Heart left ventricle (tissue), 13 donors: ENCODE data around the gene VAPA.

Experiments used
- POLR2A ChIP-seq, 2 donors: fragments of 450-650 bp; IDR thresholded peaks; one replicate each; pipeline ENCODE4 v1.6.1; 2017; ENCODE audit warnings: antibody characterized with exemption in 2 of 2, mild to moderate bottlenecking in 2 of 2, moderate library complexity in 2 of 2
- TF ChIP-seq, protein P1 (sequence below), 12 donors: fragments of 200-600 bp; sonication (generic) in 4 of 12; IDR thresholded peaks; one replicate each; pipeline versions ENCODE4 v1.5.0 to v1.8.0; 2018 to 2022; ENCODE audit warnings: antibody characterized with exemption in 12 of 12, mild to moderate bottlenecking in 5 of 12
- donor health status: ischemic (EF 13 %, LVEDD 7.1; RV severe dilation, severe dysfunction).
- donor health status: DM: no; HTN: yes; CAD: no.
- donor health status: DM: no; HTN: no; CAD: no.
- donor health status: ischemic (EF 25% LVEDD 6.9; RV normal size, moderate dysfunction).
- donor health status: ischemic (EF 25% LVEDD 5.7; RV mildly dilated, moderate dysfunction).
- donor health status: ischemic (EF 35%, LVEDD 5.7; RV mildly dilated, moderate dysfunction).
- donor health status: nonischemic (EF 11% LVEDD 7.7; RV severe dilation, severe dysfunction).
- donor health status: DM: yes; HTN: yes; CAD: no.
- donor health status: PGD.
- donor health status: ischemic (EF 29% LVEDD 5.4; RV normal size, mild dysfunction).
- donor health status: nonischemic (EF 23%, LVEDD 6.1; RV moderate dilation, normal function).

DNA sequence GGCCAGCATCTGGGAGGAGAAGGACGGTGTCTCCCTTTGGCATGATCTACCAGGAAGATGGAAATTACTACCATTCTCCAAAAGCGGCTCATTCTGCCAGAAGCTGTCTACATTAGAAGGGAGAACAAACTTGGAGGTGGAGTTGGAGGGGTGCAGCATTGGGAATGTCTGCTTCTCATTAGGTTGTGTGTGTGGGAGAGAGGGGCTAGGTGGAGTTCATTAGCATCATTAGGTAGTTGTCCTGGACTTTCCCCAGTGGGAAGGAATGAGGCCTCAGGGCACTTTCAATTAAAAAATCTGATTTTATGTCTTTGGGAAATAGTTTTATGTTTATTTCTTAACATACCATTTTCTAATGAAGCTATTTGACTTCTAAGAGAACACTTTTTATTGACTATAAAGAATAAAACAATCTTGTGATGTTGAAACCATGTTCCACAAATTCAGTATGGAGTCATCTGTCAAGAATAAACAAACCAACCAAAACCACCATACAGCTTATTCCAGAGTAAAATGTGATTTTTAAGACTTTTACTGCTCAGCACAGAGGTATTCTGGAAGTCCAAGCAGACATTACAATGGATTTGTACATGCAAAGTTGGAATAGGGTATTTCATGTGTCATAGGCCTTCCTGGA lies 60.6 kb downstream of the VAPA start:
- TF ChIP-seq, protein P1, sequence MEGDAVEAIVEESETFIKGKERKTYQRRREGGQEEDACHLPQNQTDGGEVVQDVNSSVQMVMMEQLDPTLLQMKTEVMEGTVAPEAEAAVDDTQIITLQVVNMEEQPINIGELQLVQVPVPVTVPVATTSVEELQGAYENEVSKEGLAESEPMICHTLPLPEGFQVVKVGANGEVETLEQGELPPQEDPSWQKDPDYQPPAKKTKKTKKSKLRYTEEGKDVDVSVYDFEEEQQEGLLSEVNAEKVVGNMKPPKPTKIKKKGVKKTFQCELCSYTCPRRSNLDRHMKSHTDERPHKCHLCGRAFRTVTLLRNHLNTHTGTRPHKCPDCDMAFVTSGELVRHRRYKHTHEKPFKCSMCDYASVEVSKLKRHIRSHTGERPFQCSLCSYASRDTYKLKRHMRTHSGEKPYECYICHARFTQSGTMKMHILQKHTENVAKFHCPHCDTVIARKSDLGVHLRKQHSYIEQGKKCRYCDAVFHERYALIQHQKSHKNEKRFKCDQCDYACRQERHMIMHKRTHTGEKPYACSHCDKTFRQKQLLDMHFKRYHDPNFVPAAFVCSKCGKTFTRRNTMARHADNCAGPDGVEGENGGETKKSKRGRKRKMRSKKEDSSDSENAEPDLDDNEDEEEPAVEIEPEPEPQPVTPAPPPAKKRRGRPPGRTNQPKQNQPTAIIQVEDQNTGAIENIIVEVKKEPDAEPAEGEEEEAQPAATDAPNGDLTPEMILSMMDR (IDR thresholded peaks at IDR 0.05): no peak
- TF ChIP-seq POLR2A (IDR thresholded peaks at IDR 0.05): no peak
